PFSK-1 (cell line): ENCODE results near the gene ERMP1.

Experiments used
- REST ChIP-seq, 2 experiments: IDR thresholded peaks; 2 replicates each; pipeline versions ENCODE4 v1.6.1 to v1.8.0; 2011 to 2012; ENCODE audit warnings: low read depth in 2 of 2, low read length in 2 of 2, control low read depth in 1 of 2, inconsistent platforms in 1 of 2, mild to moderate bottlenecking in 1 of 2, moderate library complexity in 1 of 2; ENCODE audit not compliant: insufficient read depth in 1 of 2
- TAF1 ChIP-seq: IDR thresholded peaks from 2 replicates; pipeline ENCODE4 v1.6.1; 2012; ENCODE audit warnings: low read length, control low read depth, borderline replicate concordance; ENCODE audit not compliant: insufficient read depth

DNA sequence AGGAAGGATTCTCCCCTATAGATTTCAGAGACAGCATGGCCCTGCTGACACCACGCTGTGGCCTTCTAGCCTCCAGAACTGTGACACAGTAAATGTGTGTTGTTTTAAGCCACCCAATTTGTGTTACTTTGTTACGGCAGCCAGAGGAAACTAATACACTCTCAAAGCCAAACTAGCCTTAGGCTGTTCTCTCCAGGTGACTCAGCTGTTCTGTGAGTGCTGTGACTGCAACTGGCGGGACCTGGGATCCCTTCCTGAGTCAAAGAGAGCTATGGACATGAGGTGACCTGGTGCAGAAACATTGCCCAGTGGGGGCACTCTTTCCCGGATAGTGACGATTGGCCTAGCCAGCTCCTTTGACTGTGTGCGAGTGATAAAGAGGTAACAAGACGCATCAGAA is 43.8 kb upstream of the ERMP1 start:
- TF ChIP-seq TAF1 (no peak), REST (IDR thresholded peaks at IDR 0.05; ENCODE audit: insufficient read depth in 1 of 2, low read depth in 2 of 2, low read length in 2 of 2) (no peak)
